Activated CD4-positive, alpha-beta T cell treated with anti-CD3 and anti-CD28 coated beads, Interleukin-10, Interleukin-2, amounts not matched to agents 100 ng/mL and 50 ng/mL, durations not matched to agents 16 hours and 8 hours (primary cell): ENCODE measurements around the gene PIEZO1.

Source experiments
- DNase-seq: peaks from one replicate; pipeline ENCODE4 v3.0.0-alpha.2; 2020

The PIEZO1 gene

DNA sequence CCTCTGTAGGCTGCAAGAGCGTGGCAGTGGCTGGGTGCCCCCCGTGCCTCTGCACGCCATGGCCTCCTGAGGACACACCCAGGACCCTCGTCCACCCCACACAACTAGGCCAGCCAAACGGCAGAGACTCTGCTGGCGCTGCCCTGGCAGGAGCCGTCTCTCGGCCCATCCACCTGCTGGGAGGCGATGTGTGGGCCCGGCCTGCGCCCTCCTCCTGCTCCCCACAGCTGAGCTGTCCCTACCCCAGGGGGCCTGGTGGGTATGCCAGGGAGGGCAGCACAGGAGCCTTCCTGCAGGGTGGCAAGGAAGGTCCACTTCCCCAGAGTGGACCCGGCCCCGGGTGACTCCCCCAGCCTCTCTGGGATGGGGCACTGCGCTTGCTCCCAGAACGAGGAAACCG, 85.8 kb downstream of the PIEZO1 start:
- DNase-seq, result no peak

- no peak for DNase-seq
These were observed 86.4 kb downstream of the PIEZO1 start for GRCh38 chr16:88698646-88699045.

GRCh38 chr16:88697831-88698615, 87.0 kb downstream of the PIEZO1 start:
- DNase-seq, result no peak

GRCh38 chr16:88697116-88697830, 87.7 kb downstream of the PIEZO1 start:
- no peak for DNase-seq

- DNase-seq, result no peak
These were observed 88.6 kb downstream of the PIEZO1 start for GRCh38 chr16:88696441-88696840.

DNA sequence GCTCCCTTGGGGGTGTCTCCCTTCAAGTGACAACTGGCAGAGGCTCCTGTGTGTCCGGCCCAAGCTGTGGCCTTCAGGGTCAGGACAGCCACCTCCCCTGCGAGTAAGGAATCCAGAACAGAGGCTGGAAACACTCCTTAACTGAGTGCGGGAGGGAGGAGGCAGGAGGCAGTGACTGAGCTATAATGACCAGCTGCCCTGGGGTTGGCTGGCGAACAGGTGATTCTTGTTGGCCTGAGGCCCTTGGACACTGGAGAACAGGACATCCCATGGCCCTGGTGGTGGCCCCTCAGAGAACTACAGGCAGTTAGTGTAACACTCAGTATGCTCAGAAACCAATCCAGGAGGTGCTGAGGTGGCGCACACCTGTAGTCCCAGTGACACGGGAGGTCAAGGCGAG, 89.3 kb downstream of the PIEZO1 start:
- DNase-seq, result no peak

DNA sequence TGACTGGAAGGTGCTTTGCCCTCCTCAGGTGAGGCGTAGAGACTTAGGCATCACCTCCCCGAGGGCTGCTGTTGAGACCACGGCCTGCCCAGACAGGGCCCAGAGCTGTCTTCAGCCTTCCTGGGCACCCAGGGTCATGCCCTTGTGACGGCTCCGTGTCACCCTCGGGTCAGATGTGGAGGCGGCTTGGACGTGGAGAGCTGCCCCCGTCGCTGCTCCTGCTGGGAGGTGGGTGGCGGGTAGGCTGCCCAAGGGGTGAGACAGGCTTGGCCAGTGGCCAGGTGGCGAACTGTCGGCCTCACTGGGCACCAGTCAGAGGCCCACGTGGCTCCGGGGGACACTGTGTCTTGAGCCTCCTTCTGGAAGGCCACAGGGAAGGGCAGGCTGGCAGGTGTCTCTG, 89.8 kb downstream of the PIEZO1 start:
- DNase-seq, result no peak

- DNase-seq, result no peak
These were observed 90.6 kb downstream of the PIEZO1 start for GRCh38 chr16:88694221-88695087.

DNA sequence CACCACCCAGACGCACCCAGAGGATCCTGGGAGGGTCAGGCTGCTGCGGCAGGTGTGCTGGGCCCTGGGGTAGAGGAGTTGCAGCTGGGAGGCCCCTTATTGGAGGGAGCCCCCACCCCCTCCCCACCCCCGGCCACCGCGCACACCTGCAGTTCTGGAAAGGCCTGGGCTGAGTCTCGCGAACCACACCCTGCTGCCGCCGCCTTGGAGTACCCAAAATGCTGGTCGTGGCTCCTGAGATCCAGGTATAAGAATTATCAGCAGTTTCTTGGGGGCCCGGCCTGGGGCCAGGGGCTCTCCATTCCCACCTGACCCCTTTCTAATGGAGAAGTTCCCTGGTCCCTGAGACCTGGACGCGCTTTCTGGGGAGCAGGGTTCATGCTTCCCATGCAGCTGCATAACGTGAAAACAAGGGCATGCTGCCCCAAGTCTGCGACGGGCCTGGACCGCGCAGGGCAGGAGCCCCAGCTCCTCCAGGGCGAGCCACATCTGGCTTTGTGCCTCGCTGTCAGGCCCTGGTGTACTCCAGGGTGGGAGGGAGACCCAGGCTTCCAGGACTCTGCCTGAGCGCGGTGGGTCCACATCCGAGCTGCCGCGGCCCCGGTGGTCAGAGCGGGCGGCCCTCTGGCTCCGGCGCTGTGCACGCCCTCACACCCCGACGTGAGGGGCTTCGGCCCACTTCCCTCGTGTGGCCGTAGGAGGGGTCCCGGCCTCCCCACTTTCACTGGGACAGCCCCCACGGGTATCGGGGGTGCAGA, 91.4 kb downstream of the PIEZO1 start:
- no peak for DNase-seq

DNA sequence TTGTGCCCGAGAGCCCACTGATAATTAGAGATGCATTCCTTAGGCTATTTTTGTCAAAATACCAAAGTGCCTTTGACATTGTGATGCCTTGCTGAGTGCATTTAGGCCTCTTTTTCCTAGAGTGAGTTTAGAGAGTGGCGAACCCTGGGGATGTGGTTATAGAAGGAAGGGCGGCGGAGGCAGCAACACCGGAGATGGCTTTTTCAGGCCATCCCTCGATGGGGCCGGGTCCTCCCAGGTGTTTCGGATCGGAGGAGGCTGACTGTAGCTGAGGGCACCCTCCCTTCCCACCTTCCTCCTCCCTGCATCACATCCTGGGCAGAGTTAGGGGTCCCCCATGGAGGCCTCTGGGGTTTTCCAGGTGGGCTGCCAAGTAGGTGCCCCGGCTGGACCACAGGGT, 92.2 kb downstream of the PIEZO1 start:
- DNase-seq, result no peak

- DNase-seq, result no peak
These were observed 93.0 kb downstream of the PIEZO1 start for GRCh38 chr16:88691924-88692560.

GRCh38 chr16:88691129-88691813, 93.7 kb downstream of the PIEZO1 start:
- DNase-seq, result no peak

- no peak for DNase-seq
These were observed 94.5 kb downstream of the PIEZO1 start for GRCh38 chr16:88690341-88691128.

- no peak for DNase-seq
These were observed 96.8 kb downstream of the PIEZO1 start for GRCh38 chr16:88688013-88688778.

DNA sequence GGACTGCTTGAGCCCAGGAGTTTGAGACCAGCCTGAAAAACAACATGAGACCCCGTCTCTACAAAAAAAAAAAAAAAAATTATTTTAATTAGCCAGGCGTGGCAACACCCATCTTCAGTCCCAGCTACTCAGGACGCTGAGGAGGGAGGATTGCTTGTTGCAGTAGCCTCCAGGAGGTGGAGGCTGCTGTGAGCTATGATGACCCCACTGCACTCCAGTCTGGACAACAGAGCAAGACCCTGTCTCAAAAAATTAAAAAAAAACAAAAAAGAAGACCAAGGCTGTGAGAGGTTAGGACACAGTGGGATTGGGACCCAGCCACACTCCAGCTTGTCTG, 97.4 kb downstream of the PIEZO1 start:
- DNase-seq, result no peak

GRCh38 chr16:88687254-88687576, 97.8 kb downstream of the PIEZO1 start:
- no peak for DNase-seq

GRCh38 chr16:88686439-88687253, 98.4 kb downstream of the PIEZO1 start, which contains the start of gene SNAI3:
SNAI3 (minus strand) TSS chr16:88686507; CDS start chr16:88686406, 101 bp downstream.
- peak; percentile 85 for DNase-seq

DNA sequence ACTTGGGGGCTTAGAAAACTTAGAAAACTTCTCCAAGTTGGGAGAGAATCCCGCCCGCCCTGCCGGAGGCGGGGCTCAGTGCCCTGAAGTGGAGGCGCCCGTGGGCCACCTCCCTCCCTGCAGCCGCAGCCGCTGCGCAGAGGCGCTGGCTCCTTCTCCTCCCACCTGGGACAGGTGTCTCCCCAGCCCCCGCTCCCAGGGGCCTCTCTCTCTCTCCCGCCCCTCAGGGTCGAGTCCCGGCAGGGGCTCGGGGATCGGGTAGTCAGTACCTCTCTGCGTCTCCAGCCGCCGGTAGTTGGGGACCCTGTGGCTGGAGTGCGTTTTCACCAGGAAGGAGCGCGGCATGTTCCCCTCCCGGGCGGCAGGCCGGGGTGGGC, 99.0 kb downstream of the PIEZO1 start:
- no peak for DNase-seq
